HG03521 (cell line): Measurements from ENCODE around the gene CFAP300.

ENCODE experiments used
- ATAC-seq: cut with Tn5 transposase; IDR thresholded peaks from one replicate; pipeline ENCODE4 v1.9.1; 2021; ENCODE audit warnings: mild to moderate bottlenecking, moderate library complexity; ENCODE audit not compliant: unreplicated experiment

Gene CFAP300

GRCh38 chr11:102119997-102120396, 72.8 kb downstream of the CFAP300 start:
- ATAC-seq: no peak

- no peak for ATAC-seq
These were observed 73.3 kb downstream of the CFAP300 start for GRCh38 chr11:102120437-102120973.

GRCh38 chr11:102121329-102121728, 74.1 kb downstream of the CFAP300 start:
- ATAC-seq: no peak
